Measurements from ENCODE around the gene KIF1B. TPM values are rescaled to one million over a fixed set of nuclear protein-coding genes. Genes with fewer than 3 reads are reported as not detected.

KIF1B gene
- total and polyA plus RNA-seq, 12 donors = 12.9 to 67.2 (median 48.9) TPM

GRCh38 chr1:10428984-10429383 lies 218.6 kb downstream of the KIF1B start:
- H3K27me3 ChIP-seq = no peaks in the 10 kb centered on the region
- H3K9me3 ChIP-seq (replicated peaks in 1 of 3) = no peaks in the 10 kb centered on the region
- DNase-seq = no peak
- WGBS, 4 donors = 81 to 100% (median 84%) methylated on average over 4 to 5 of the region's 5 CpGs
- no peak overlapping the region for H3K27ac ChIP-seq
- no peaks in the 10 kb centered on the region for H3K36me3 ChIP-seq (replicated peaks in 1 of 2)
- intact Hi-C loops (cut with DNase I) = loop anchor here in 1 of 2 donors (5.0 kb wide), 1 partner anchor 52 kb away; no protein-coding TSS in a partner anchor
- TF ChIP-seq, protein P1, sequence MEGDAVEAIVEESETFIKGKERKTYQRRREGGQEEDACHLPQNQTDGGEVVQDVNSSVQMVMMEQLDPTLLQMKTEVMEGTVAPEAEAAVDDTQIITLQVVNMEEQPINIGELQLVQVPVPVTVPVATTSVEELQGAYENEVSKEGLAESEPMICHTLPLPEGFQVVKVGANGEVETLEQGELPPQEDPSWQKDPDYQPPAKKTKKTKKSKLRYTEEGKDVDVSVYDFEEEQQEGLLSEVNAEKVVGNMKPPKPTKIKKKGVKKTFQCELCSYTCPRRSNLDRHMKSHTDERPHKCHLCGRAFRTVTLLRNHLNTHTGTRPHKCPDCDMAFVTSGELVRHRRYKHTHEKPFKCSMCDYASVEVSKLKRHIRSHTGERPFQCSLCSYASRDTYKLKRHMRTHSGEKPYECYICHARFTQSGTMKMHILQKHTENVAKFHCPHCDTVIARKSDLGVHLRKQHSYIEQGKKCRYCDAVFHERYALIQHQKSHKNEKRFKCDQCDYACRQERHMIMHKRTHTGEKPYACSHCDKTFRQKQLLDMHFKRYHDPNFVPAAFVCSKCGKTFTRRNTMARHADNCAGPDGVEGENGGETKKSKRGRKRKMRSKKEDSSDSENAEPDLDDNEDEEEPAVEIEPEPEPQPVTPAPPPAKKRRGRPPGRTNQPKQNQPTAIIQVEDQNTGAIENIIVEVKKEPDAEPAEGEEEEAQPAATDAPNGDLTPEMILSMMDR (IDR thresholded peaks at IDR 0.05) = no peak
- TF ChIP-seq POLR2A (IDR thresholded peaks at IDR 0.05) = no peak
- no peak overlapping the region for H3K4me3 ChIP-seq
- H3K4me1 ChIP-seq (replicated peaks in 1 of 2) = peaks cover 9 to 20% of the 10 kb centered on the region in 2 donors

DNA sequence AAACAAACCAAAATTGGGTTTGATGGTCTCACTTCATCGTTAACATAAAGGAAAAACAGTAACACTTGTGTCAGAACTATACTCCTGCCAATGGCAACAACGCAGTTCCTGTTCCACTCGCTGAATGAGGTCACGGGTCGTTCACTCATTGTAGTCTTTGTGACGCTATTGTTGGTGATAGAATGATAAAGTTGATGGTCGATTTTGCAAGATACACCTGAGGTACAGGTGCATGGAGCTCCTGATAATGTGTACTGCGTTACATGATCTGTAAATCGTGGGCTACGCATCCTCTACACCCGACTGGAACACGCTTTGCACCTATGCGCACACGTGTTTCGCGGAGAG lies 219.5 kb downstream of the KIF1B start:
- no peaks in the 10 kb centered on the region for H3K36me3 ChIP-seq (replicated peaks in 1 of 2)
- peak overlapping the region in 2 of 5 donors; percentile 39 to 79 for H3K27ac ChIP-seq
- intact Hi-C loops (cut with DNase I) = loop anchor here (5.0 kb wide), 2 partner anchors 53 to 62 kb away; no protein-coding TSS in a partner anchor
- no peaks in the 10 kb centered on the region for H3K27me3 ChIP-seq
- peak overlapping the region in 2 of 4 donors; percentile 65 to 70 for H3K4me3 ChIP-seq
- no peak for TF ChIP-seq POLR2A (IDR thresholded peaks at IDR 0.05)
- TF ChIP-seq, protein P1 (IDR thresholded peaks at IDR 0.05) = no peak
- H3K4me1 ChIP-seq (replicated peaks in 1 of 2) = peaks cover 9 to 20% of the 10 kb centered on the region in 2 donors
- no peaks in the 10 kb centered on the region for H3K9me3 ChIP-seq (replicated peaks in 1 of 3)
- peak in 1 of 7 donors; percentile 21 for DNase-seq
- WGBS, 4 donors = 0 to 28% (median 19%) methylated on average over 5 to 16 of the region's 16 CpGs

- Histone ChIP-seq H3K27me3 (no peaks in the 10 kb centered on the region), H3K9me3 (replicated peaks in 1 of 3) (no peaks in the 10 kb centered on the region), H3K4me3 (peak within 1 kb of the TSS; percentile 15 to 70 (median 68)), H3K36me3 (replicated peaks in 1 of 2) (no peaks in the 10 kb centered on the region), H3K4me1 (replicated peaks in 1 of 2) (peaks cover 9 to 20% of the 10 kb centered on the region in 2 donors), H3K27ac (peak within 1 kb of the TSS in 2 of 5 donors; percentile 39 to 79)
- WGBS, 4 donors = 0% methylated on average over 8 to 95 of the region's 95 CpGs
- peak; percentile 83 to 95 (median 90) for DNase-seq
- intact Hi-C loops (cut with DNase I) = loop anchor here (5.0 kb wide), 1 partner anchor 62 kb away; no protein-coding TSS in a partner anchor
- no peak for TF ChIP-seq POLR2A (IDR thresholded peaks at IDR 0.05)
- TF ChIP-seq, protein P1 (IDR thresholded peaks at IDR 0.05) = peak; percentile 75 to 99 (median 94)
Observed at GRCh38 chr1:10430216-10431069, 220.1 kb downstream of the KIF1B start, which contains the start of gene CENPS. Gene CENPS (plus strand): TSS chr1:10430433. CDS start chr1:10430518, 85 bp downstream.

MicroRNA genes within 50 kb of the gene (microRNA counts, 767-probe panel; counts per million panel counts)
- 0 counts per million in 2 donors for microRNA hsa-miR-1273d

Small RNA genes lying within 50 kb of the gene (microRNA-seq; reads per million reads assigned to microRNA genes)
- gene MIR1273D = 0 reads per million in 3 donors

Small RNA genes lying within 50 kb of the gene (small RNA-seq; reads per million reads assigned to genes)
- gene MIR1273D (0 reads per million in 2 donors), gene RNU6-37P (0 reads per million in 2 donors), gene RNU6-828P (0 reads per million in 2 donors)

Other genes with a start within 250 kb of the KIF1B start
- gene RBP7, start 213.3 kb upstream of the KIF1B start, total RNA-seq = 10 to 100 TPM in 5 of 9 donors, 1 to 10 TPM in 4; 1.4 to 25.0 (median 11.5) TPM
- gene RBP7, start 213.3 kb upstream of the KIF1B start, polyA plus RNA-seq = 10 to 100 TPM; 12.0 to 52.6 (median 19.4) TPM
- 10 to 100 TPM; 34.5 to 87.1 (median 61.7) TPM for gene UBE4B, start 177.6 kb upstream of the KIF1B start, total RNA-seq
- 10 to 100 TPM; 18.7 to 33.6 (median 19.0) TPM for gene UBE4B, start 177.6 kb upstream of the KIF1B start, polyA plus RNA-seq
- gene PGD, start 188.5 kb downstream of the KIF1B start, total RNA-seq = 100 to 1,000 TPM in 3 of 9 donors, 10 to 100 TPM in 6; 68.5 to 162 (median 86.8) TPM
- 100 to 1,000 TPM in 1 of 3 donors, 10 to 100 TPM in 2; 32.2 to 170 (median 41.4) TPM for gene PGD, start 188.5 kb downstream of the KIF1B start, polyA plus RNA-seq
- 10 to 100 TPM in 8 of 9 donors, 1 to 10 TPM in 1; 10.0 to 32.9 (median 16.3) TPM for gene CENPS, start 219.9 kb downstream of the KIF1B start, total RNA-seq
- 10 to 100 TPM; 19.6 to 25.4 (median 24.5) TPM for gene CENPS, start 219.9 kb downstream of the KIF1B start, polyA plus RNA-seq
- gene CORT, start 239.5 kb downstream of the KIF1B start, total RNA-seq = under 1 TPM in 4 of 9 donors, not detected in 5; 0.44 to 0.53 (median 0.48) TPM
- gene CORT, start 239.5 kb downstream of the KIF1B start, polyA plus RNA-seq = 1 to 10 TPM in 1 of 3 donors, under 1 TPM in 1, not detected in 1; 0.67 to 1.4 TPM